ENCODE measurements around the gene TBL1XR1. TPM values are rescaled to one million over a fixed set of nuclear protein-coding genes. Genes with fewer than 3 reads are reported as not detected.

TBL1XR1 gene
- total RNA-seq, 1 donor from 2014 or later = 275 TPM

DNA sequence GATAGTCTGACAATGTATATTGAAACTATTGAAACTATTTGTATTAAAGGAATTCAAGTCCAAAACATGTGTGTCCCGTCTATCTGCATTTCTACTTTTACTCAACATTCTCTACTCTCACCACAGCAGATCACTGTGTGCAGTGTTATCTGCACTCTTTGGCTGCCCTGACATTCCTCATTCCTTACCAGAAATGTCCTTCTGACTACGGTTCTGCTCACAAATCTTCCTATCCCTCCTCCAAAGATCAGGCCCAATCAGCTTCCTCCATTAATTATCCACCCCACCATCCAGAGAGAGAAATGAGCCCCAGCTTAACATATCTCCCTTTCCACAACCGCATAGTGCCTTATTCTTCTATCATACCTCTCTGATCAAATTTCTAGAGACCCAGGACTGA, 94.7 kb downstream of the TBL1XR1 start:
- H3K27ac ChIP-seq = no peak overlapping the region
- no peaks in the 10 kb centered on the region for H3K27me3 ChIP-seq
- no peak overlapping the region for H3K4me3 ChIP-seq
- H3K36me3 Mint-ChIP-seq = peaks cover 38% of the 10 kb centered on the region
- no peaks in the 10 kb centered on the region for H3K27me3 Mint-ChIP-seq (ENCODE audit: insufficient read depth, low read depth)
- H3K79me2 ChIP-seq (ENCODE audit: low read depth) = peaks cover 100% of the 10 kb centered on the region
- H3K9ac ChIP-seq = no peak overlapping the region
- DNase-seq (ENCODE audit: low spot score) = no peak
- peak overlapping the region; percentile 4 for H3K4me2 ChIP-seq
- H2AFZ ChIP-seq (replicated peaks) = no peak overlapping the region
- TF ChIP-seq EZH2 (IDR thresholded peaks at IDR 0.05) (no peak), EZH2phosphoT487 (IDR thresholded peaks at IDR 0.05) (no peak)
- TF ChIP-seq, protein P1, sequence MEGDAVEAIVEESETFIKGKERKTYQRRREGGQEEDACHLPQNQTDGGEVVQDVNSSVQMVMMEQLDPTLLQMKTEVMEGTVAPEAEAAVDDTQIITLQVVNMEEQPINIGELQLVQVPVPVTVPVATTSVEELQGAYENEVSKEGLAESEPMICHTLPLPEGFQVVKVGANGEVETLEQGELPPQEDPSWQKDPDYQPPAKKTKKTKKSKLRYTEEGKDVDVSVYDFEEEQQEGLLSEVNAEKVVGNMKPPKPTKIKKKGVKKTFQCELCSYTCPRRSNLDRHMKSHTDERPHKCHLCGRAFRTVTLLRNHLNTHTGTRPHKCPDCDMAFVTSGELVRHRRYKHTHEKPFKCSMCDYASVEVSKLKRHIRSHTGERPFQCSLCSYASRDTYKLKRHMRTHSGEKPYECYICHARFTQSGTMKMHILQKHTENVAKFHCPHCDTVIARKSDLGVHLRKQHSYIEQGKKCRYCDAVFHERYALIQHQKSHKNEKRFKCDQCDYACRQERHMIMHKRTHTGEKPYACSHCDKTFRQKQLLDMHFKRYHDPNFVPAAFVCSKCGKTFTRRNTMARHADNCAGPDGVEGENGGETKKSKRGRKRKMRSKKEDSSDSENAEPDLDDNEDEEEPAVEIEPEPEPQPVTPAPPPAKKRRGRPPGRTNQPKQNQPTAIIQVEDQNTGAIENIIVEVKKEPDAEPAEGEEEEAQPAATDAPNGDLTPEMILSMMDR (IDR thresholded peaks at IDR 0.05) = no peak
- no peaks in the 10 kb centered on the region for H3K4me1 Mint-ChIP-seq
- H3K4me1 ChIP-seq = peaks cover 36% of the 10 kb centered on the region
- peaks cover 3% of the 10 kb centered on the region for H3F3A ChIP-seq (ENCODE audit: low read depth)
- peaks cover 44% of the 10 kb centered on the region for H3K9me3 Mint-ChIP-seq
- H3K36me3 ChIP-seq = no peaks in the 10 kb centered on the region
- no peak overlapping the region for H3K27ac Mint-ChIP-seq
- H3K9me3 ChIP-seq (ENCODE audit: low read depth) = no peaks in the 10 kb centered on the region
- no peak overlapping the region for H3K4me3 Mint-ChIP-seq
- H4K20me1 ChIP-seq (ENCODE audit: low read depth) = peaks cover 60% of the 10 kb centered on the region

DNA sequence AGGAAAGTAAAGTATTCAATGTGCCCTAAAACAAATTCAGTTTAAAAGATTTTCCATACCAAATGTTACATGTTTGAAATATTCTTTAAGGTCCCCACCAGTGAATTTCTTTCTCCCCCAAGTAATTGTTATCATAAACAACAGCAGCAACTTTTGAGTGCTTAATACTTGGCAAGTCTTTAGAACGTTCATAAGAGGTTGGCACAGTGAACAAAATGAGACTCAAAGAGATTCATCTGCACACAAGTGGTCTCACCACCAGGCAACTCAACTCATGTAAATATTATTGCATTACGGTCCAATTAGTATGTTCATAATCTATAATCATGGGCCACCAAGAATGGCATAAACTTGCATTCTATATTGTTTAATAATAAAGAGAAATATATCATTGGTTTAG, 98.7 kb downstream of the TBL1XR1 start:
- peaks cover 10% of the 10 kb centered on the region for H3K36me3 ChIP-seq

DNA sequence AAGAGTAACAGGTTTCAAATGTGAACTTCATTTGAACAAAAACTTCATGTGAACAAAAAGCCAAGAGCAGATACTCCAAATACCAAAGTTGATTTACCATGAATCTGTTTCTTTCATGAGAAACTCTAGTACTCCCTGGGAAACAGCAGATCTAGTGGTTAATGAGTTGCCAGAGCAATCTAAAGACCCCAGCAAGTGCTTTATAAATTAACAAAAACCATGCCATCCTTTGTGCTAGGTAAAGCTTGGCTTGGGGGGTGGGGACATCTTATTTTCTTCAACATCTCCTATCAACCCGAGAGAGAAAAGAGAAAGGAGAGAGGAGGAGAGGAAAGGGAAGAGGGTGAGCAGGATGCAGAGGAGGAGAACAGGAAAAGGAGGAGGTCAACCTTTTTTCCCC, 100.7 kb downstream of the TBL1XR1 start:
- DNase-seq (ENCODE audit: low spot score) = no peak
- peaks cover 18% of the 10 kb centered on the region for H3K9me3 ChIP-seq (ENCODE audit: low read depth)
- peaks cover 6% of the 10 kb centered on the region for H4K20me1 ChIP-seq (ENCODE audit: low read depth)
- H3K4me2 ChIP-seq = peak overlapping the region; percentile 22
- H3F3A ChIP-seq (ENCODE audit: low read depth) = peaks cover 12% of the 10 kb centered on the region
- no peaks in the 10 kb centered on the region for H3K27me3 ChIP-seq
- H3K4me3 ChIP-seq = no peak overlapping the region
- peaks cover 100% of the 10 kb centered on the region for H3K79me2 ChIP-seq (ENCODE audit: low read depth)
- no peak overlapping the region for H2AFZ ChIP-seq (replicated peaks)
- TF ChIP-seq, protein P1 (IDR thresholded peaks at IDR 0.05) = no peak
- no peak for TF ChIP-seq EZH2 (IDR thresholded peaks at IDR 0.05)
- no peak for TF ChIP-seq EZH2phosphoT487 (IDR thresholded peaks at IDR 0.05)
- Mint-ChIP-seq H3K27me3 (ENCODE audit: insufficient read depth, low read depth) (no peaks in the 10 kb centered on the region), H3K36me3 (peaks cover 64% of the 10 kb centered on the region), H3K4me3 (no peak overlapping the region), H3K9me3 (peaks cover 70% of the 10 kb centered on the region), H3K4me1 (no peaks in the 10 kb centered on the region), H3K27ac (no peak overlapping the region)
- H3K27ac ChIP-seq = no peak overlapping the region
- H3K9ac ChIP-seq = no peak overlapping the region
- H3K36me3 ChIP-seq = peaks cover 17% of the 10 kb centered on the region
- no peaks in the 10 kb centered on the region for H3K4me1 ChIP-seq

More for the DNA sequence above, 98.7 kb downstream of the TBL1XR1 start:
- Mint-ChIP-seq H3K4me1 (no peaks in the 10 kb centered on the region), H3K36me3 (peaks cover 57% of the 10 kb centered on the region), H3K27me3 (ENCODE audit: insufficient read depth, low read depth) (no peaks in the 10 kb centered on the region), H3K27ac (no peak overlapping the region), H3K9me3 (peaks cover 64% of the 10 kb centered on the region), H3K4me3 (no peak overlapping the region)
- Histone ChIP-seq H3F3A (ENCODE audit: low read depth) (peaks cover 12% of the 10 kb centered on the region), H3K4me1 (peaks cover 10% of the 10 kb centered on the region), H4K20me1 (ENCODE audit: low read depth) (peaks cover 22% of the 10 kb centered on the region), H3K9ac (no peak overlapping the region), H3K27me3 (no peaks in the 10 kb centered on the region), H3K4me2 (no peak overlapping the region), H3K9me3 (ENCODE audit: low read depth) (peaks cover 14% of the 10 kb centered on the region), H2AFZ (replicated peaks) (no peak overlapping the region), H3K27ac (no peak overlapping the region), H3K4me3 (no peak overlapping the region), H3K79me2 (ENCODE audit: low read depth) (peaks cover 100% of the 10 kb centered on the region)
- DNase-seq (ENCODE audit: low spot score) = no peak
- TF ChIP-seq EZH2 (IDR thresholded peaks at IDR 0.05) (no peak), EZH2phosphoT487 (IDR thresholded peaks at IDR 0.05) (no peak)
- TF ChIP-seq, protein P1 (IDR thresholded peaks at IDR 0.05) = no peak

Data from neural progenitor cell (in vitro differentiated cells).